ENCODE results near the gene GNAI2. TPM values are rescaled to one million over a fixed set of nuclear protein-coding genes. Genes with fewer than 3 reads are reported as not detected.

Gene GNAI2
- total and polyA plus RNA-seq, 12 donors, result 107 to 270 (median 146) TPM

GRCh38 chr3:50190936-50191660 is 44.9 kb upstream of the GNAI2 start, which contains the start of gene GNAT1:
Gene GNAT1 (plus strand): TSS chr3:50191610. CDS start chr3:50191726, 116 bp downstream.
- intact Hi-C loops (cut with DNase I), result loop anchor here in 2 of 10 donors (5.0 kb wide), 2 partner anchors 36 to 81 kb away; no protein-coding TSS in a partner anchor
- Histone ChIP-seq H3K27ac (no peak within 1 kb of the TSS), H3K4me3 (no peak within 1 kb of the TSS), H3K9me3 (no peaks in the 10 kb centered on the region), H3K27me3 (peaks cover 17 to 40% (median 31%) of the 10 kb centered on the region in 7 donors), H3K36me3 (peaks cover 0 to 12% (median 0%) of the 10 kb centered on the region in 9 donors), H3K4me1 (peaks cover 0 to 28% (median 21%) of the 10 kb centered on the region in 9 donors)
- no peak for TF ChIP-seq CTCF (IDR thresholded peaks at IDR 0.05)
- ATAC-seq, result no peak
- 74 to 79% methylated on average over 8 of the region's 8 CpGs for WGBS, 2 donors
- no peak for DNase-seq

- intact Hi-C loops (cut with DNase I), result loop anchor here in 7 of 10 donors (1.0 to 5.0 kb wide), 6 partner anchors 34 to 83 kb away; no protein-coding TSS in a partner anchor
Measured at GRCh38 chr3:50192124-50192523, 43.9 kb upstream of the GNAI2 start.

GRCh38 chr3:50192689-50193141 is 43.3 kb upstream of the GNAI2 start:
- H3K4me3 ChIP-seq, result no peak overlapping the region
- intact Hi-C loops (cut with DNase I), result loop anchor here in 7 of 10 donors (1.0 to 5.0 kb wide), 6 partner anchors 34 to 82 kb away; no protein-coding TSS in a partner anchor
- WGBS, 2 donors, result 10 to 11% methylated on average over 21 of the region's 21 CpGs
- ATAC-seq (peak in 4 of 8 donors; percentile 22 to 43 (median 33)), DNase-seq (peak; percentile 61 to 74)
- no peaks in the 10 kb centered on the region for H3K9me3 ChIP-seq
- peaks cover 0 to 1% (median 0%) of the 10 kb centered on the region in 9 donors for H3K36me3 ChIP-seq
- TF ChIP-seq CTCF (IDR thresholded peaks at IDR 0.05), result peak; percentile 84 to 93 (median 88)
- peaks cover 17 to 44% (median 31%) of the 10 kb centered on the region in 7 donors for H3K27me3 ChIP-seq
- H3K27ac ChIP-seq, result no peak overlapping the region
- peaks cover 0 to 28% (median 21%) of the 10 kb centered on the region in 9 donors for H3K4me1 ChIP-seq

More at GRCh38 chr3:50192124-50192523, 43.9 kb upstream of the GNAI2 start:
- ATAC-seq (no peak), DNase-seq (no peak)
- H3K27ac ChIP-seq, result no peak overlapping the region
- WGBS, 2 donors, result 77 to 79% methylated on average over 8 of the region's 8 CpGs
- peaks cover 0 to 28% (median 21%) of the 10 kb centered on the region in 9 donors for H3K4me1 ChIP-seq
- H3K27me3 ChIP-seq, result peaks cover 17 to 44% (median 31%) of the 10 kb centered on the region in 7 donors
- no peak overlapping the region for H3K4me3 ChIP-seq
- H3K36me3 ChIP-seq, result peaks cover 0 to 6% (median 0%) of the 10 kb centered on the region in 9 donors
- H3K9me3 ChIP-seq, result no peaks in the 10 kb centered on the region
- no peak for TF ChIP-seq CTCF (IDR thresholded peaks at IDR 0.05)

GRCh38 chr3:50193286-50193685 is 42.7 kb upstream of the GNAI2 start:
- H3K4me3 ChIP-seq, result no peak overlapping the region
- H3K9me3 ChIP-seq, result no peaks in the 10 kb centered on the region
- ATAC-seq, result no peak
- intact Hi-C loops (cut with DNase I), result loop anchor here in 4 of 10 donors (2.0 to 5.0 kb wide), 4 partner anchors 34 to 82 kb away; no protein-coding TSS in a partner anchor
- peaks cover 0 to 28% (median 21%) of the 10 kb centered on the region in 9 donors for H3K4me1 ChIP-seq
- WGBS, 2 donors, result 40 to 46% methylated on average over 36 of the region's 36 CpGs
- H3K27ac ChIP-seq, result no peak overlapping the region
- peaks cover 17 to 47% (median 35%) of the 10 kb centered on the region in 7 donors for H3K27me3 ChIP-seq
- no peak for DNase-seq
- H3K36me3 ChIP-seq, result no peaks in the 10 kb centered on the region
- TF ChIP-seq CTCF (IDR thresholded peaks at IDR 0.05), result no peak

Data from heart right ventricle (tissue), 16 donors.